Stomach (tissue), 4 donors: ENCODE measurements around the gene GRM3.

Experiments used
- EP300 ChIP-seq: sonication (generic); formaldehyde crosslinking; IDR thresholded peaks from one replicate; pipeline ENCODE4 v1.6.1; 2017; ENCODE audit warnings: antibody characterized with exemption
- TF ChIP-seq, protein P1 (sequence below), 7 experiments: fragments of 450-650 bp in 4 of 7; fragments of 200-600 bp in 3 of 7; sonication (generic) in 3 of 7; IDR thresholded peaks; one replicate each; pipeline ENCODE4 v1.5.1; 2016 to 2019; ENCODE audit warnings: antibody characterized with exemption in 7 of 7, control low read depth in 2 of 7, mild to moderate bottlenecking in 1 of 7

DNA sequence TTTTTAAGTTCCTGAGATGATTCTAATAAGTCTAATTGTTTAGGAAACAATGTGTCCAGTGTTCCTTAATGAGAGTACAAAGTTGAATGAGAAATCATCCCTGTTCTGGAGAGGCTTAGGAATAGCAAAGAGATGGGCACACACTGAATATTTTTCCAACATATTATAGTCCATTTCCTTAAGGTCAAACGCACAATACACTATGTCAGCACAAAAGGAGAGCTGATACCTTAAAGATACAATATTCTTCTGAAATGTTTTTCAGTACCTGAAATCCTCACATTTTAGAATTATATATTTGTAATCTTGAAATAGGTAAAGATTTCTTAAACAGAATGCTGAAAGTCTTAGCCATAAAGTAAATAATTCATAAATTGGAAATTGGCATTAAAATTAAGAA is 183.2 kb downstream of the GRM3 start:
- TF ChIP-seq, protein P1, sequence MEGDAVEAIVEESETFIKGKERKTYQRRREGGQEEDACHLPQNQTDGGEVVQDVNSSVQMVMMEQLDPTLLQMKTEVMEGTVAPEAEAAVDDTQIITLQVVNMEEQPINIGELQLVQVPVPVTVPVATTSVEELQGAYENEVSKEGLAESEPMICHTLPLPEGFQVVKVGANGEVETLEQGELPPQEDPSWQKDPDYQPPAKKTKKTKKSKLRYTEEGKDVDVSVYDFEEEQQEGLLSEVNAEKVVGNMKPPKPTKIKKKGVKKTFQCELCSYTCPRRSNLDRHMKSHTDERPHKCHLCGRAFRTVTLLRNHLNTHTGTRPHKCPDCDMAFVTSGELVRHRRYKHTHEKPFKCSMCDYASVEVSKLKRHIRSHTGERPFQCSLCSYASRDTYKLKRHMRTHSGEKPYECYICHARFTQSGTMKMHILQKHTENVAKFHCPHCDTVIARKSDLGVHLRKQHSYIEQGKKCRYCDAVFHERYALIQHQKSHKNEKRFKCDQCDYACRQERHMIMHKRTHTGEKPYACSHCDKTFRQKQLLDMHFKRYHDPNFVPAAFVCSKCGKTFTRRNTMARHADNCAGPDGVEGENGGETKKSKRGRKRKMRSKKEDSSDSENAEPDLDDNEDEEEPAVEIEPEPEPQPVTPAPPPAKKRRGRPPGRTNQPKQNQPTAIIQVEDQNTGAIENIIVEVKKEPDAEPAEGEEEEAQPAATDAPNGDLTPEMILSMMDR (IDR thresholded peaks at IDR 0.05) = no peak
- no peak for TF ChIP-seq EP300
